NOMO-1 treated with DMSO at 0.1 percent for 48 hours (cell line): ENCODE measurements around the gene SPATA17.
"Not testable (repeated sequence)": the region's sequence is repeated elsewhere in the genome, so short reads cannot be mapped to it uniquely, and the experiment has no call there.

Experiments
- DNase-seq: peaks from one replicate; lab custom pipeline; 2025; ENCODE audit not compliant: unreplicated experiment; lab: John Stamatoyannopoulos, UW

The SPATA17 gene

DNA sequence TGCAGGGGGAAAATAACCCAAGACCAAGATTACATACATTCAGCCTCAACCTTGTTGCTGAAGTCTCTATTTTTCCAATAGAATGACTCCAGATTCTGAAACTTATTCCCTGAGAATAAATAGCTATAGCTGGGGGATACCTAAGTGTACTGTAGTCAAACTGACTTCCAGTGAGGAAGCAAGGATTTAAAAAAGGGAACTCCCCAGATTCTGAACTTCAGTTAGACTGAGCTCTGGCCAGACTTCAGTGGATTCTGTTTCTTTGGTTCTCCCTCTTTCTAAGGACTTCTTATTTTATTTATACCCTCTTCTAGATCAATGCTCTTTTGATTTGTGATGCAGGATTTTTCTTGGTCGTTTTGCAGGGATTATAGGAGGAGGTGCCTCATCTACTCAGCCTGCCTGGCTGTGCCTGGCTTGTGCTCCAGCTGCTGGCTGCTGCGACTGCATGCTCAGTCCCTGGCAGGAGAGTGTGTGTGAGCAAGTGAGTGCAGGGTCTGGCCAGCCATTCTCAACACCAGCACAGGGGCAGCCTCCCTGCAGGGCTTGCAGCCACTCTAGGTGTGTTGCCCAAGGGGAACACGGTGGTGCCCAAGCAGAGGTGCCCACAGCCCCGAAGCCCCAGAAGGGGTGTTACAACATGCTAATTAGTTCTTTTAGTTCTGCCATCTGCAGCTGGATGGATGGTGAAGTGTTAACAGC is 43.0 kb downstream of the SPATA17 start:
- peak; percentile 23 for DNase-seq

DNA sequence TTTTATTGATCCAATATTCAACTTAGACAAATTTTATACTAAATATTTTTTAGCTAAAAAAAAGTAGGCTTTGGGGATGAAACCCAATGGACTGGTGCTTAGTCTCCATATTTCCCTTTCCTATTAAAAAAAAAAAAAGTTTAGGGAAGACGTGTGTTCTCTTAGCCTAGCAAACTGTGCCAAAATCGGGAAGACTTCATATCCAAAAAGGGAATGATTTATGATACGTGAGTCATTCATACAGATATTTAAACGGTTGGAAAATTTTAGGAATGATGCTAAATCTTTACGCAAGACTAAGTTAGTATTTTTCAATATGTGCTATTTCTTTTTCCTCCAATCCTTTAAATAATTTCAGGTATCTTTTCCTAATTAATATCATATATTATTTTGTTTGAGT is 50.7 kb downstream of the SPATA17 start:
- no peak for DNase-seq

GRCh38 chr1:217687511-217687910 is 56.4 kb downstream of the SPATA17 start:
- no peak for DNase-seq

GRCh38 chr1:217696140-217696539 is 65.0 kb downstream of the SPATA17 start:
- not testable (repeated sequence) for DNase-seq

- DNase-seq = no peak
These were observed 72.2 kb downstream of the SPATA17 start for GRCh38 chr1:217703326-217703725.

DNA sequence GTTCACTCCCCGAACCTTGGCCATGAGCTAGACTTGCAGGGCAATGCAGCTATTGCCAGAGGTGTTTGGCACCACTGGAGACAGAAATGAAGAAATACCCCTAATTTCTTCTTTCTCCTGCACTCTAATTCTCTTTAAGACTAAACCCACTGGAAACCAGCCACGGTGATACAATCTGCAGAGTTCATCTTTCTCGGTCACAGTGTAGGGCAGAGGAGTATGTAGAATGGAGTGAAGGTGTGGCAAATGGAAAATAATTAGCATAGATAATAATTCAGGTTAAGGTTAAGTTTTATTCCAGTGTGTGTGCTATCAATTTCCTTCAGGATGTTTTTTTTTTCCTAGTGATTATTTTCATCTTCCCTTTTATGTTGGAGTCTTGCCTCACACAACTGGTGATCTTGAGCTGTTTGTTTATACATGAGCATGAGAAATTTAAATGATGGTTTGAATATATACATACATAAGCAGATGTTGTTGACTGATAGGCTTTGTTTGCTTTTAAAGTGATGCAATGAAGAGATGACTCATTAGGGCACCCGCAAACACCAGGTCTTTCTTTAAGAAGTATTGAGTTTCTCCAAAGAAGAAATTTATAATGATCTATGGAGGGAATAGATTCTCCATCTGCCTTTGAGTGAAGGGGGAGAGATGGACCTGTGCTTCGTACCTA is 81.9 kb downstream of the SPATA17 start:
- no peak for DNase-seq

- DNase-seq = no peak
These were observed 84.5 kb downstream of the SPATA17 start for GRCh38 chr1:217715681-217716080.

DNA sequence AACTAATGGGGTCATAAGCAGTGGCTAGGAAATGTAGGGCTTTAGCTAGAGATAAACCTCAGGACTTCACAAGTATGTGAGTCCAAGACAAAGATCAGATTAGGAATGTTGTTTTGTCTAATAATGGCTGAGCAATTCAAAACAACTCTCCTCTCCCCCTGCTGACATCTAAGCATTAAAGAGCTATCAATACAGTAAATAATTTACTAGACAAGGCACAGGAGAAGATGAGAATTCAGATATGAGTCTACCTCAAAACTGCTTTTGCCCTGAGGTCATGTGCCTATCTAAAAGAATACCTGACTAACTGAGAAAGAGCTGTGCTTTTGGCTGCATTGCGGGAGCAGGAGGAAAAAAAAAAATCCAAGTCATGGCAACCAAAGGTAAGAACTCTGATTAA is 86.8 kb downstream of the SPATA17 start:
- no peak for DNase-seq

DNA sequence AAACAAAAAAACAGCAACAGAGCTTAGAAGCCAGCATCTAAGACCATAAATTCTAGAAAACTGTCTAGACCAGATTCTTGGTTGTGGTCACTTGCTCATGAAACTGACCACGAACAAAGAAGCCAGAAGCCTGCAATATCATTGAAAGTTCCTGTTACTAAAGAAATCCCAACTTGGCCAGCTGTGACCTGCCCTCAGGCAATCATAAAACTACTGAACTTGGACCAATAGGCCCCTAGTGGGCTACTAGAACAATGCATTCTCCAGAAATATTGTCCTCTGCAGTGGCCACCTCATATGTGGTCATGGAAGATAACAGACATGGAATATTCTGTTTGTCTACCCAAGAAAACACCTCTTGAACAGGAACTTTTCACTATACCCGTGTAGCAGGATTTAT is 87.7 kb downstream of the SPATA17 start:
- DNase-seq = no peak

DNA sequence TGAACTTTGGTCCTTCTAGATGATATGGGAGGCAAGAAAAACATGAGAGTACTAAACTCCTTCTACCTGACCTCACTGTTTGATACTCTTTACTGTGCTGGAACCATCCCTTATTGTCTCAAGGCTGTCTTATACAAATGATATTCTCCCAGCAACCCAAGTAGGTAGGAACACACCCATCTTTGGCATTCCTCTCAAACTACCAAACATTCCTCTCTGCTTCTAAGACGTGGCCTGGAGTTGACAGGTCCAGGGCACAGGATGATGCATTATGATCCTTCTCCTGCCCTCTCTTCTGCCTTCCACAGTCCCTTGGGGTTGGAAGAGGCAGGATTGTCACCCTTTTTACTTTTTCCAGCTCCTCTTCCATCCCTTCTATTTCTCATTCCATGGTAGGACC is 90.5 kb downstream of the SPATA17 start:
- no peak for DNase-seq

DNA sequence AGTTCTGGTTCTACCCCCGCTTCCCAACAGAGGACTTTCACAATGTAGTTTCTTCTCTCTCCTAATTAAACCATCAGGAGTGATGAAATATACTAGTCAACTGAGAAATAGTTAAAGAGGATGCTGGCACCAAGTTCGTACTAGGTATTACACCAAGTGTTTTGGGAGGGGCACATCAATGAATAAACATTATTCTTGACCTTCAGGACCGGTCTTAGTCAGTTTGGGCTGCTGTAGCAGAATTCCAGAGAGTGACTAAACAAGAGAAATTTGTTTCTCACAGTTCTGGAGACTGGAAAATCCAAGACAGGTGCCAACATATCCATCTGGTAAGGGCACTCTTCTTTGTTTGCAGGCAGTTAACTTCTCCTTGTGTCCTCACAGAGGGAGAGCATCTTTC is 103.8 kb downstream of the SPATA17 start:
- no peak for DNase-seq

DNA sequence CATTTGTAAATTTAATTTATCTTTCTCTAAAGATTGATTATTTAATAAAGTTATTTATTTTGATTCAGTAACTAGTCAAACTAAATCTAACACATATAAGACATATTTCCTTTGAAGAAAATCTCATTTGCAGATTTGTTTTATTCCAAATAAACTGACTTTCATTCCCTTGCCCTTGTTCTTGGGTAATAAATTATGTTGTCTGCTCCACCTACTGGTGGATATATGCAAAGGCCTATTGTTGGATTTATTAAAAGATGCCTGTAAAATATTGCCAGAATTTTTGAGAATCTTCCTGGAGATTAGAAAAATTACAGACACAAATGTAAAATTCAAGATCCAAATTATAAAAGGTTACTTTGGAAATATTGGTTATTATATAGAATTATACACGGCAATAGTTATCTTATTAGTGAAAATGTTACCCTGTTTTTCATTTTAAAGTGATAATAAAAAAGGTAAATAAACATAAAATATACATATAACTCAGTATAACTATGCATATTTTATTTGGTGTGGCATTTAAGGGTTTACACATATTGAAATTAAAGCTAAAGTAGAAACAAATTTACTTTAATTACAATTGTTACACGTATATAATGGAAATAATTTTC is 116.1 kb downstream of the SPATA17 start:
- peak; percentile 34 for DNase-seq

DNA sequence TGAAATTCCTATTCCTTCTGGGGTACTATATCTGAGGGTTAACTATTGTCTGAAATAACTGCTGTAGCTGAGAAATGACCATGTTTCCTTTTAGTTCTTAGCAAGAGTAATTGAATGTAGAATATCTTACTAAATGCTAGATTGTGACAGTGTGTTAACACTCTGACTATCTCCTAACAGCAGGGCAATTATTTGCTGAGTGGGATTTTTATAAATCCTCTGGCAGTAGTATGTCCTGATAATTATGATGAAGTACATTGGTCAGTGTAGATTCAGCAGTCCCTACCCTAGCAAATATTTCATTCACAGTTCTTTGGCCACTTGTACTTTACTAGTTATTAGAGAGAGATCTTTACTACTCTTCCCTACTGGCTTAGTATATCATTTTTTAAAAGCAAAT is 138.6 kb downstream of the SPATA17 start:
- no peak for DNase-seq

GRCh38 chr1:217770918-217771317 is 139.8 kb downstream of the SPATA17 start:
- DNase-seq = no peak

DNA sequence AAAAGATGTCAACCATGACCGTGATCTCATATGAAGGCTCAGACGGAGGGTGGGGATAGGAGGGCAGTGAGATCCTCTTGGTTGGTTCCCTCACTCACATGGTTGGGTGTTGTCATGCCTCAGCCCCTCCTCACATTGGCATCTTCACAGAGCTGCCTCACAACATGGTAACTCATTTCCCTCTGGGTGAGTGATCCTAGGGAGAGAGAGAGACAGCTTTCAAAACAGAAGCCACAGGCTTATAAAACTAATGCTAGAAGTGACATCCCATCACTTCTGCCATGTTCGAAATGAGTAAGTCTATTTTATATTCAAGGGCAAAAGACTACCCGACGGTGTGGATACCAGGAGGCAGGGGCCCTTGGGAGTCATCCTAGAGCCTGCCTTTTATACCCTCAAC is 145.5 kb downstream of the SPATA17 start:
- DNase-seq = no peak

- DNase-seq = no peak
These were observed 149.9 kb downstream of the SPATA17 start for GRCh38 chr1:217781056-217781455.

GRCh38 chr1:217791091-217791490 is 159.9 kb downstream of the SPATA17 start:
- DNase-seq = no peak

GRCh38 chr1:217805792-217806191 is 174.6 kb downstream of the SPATA17 start:
- DNase-seq = no peak

- DNase-seq = no peak
These were observed 181.0 kb downstream of the SPATA17 start for GRCh38 chr1:217812175-217812574.

DNA sequence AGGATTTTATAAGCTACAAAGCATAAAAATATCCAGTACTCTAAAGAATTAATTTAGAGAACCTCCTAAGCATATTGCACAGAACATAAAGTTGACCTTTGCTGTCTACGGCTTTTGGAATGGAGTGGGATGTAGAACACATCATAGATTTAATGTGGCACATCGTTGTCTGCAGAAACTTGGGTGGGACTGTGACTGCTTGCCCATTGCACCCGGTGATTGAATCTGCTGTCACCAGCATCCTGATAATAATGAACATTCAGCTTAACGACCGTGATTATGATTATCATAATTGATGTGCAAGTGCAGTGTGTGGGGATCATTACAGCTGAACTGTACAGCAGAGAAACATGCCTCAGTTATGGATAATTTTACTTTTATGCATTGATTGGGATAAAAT is 181.9 kb downstream of the SPATA17 start:
- DNase-seq = no peak

GRCh38 chr1:217837691-217838090 is 206.5 kb downstream of the SPATA17 start:
- no peak for DNase-seq

DNA sequence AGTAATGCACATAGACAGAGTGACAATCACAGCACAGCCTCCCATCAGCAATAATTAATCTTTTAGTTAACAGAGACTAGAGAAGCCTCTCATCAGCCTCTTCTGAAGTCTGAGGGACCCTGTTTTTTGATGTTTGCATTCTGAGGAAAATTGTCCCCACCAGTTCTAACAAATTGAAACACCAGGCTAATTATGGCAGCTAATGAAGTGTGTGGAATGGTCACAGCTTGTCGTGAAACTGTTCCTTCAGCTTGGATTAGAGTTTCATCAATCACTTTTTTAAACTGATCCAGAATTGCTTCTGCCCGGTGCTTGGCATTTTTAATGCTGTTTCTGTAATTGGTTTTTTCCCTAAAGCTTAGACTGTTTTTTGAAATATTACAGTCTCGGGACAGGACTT is 208.0 kb downstream of the SPATA17 start:
- DNase-seq = no peak
